Activated CD4-positive, alpha-beta T cell treated with anti-CD3 and anti-CD28 coated beads, Interleukin-2, amount 10 ng/mL, durations not matched to agents 7 days and 5 days (primary cell): ENCODE results near the gene SAMD10. TPM values are rescaled to one million over a fixed set of nuclear protein-coding genes. Genes with fewer than 3 reads are reported as not detected.
"Not testable (repeated sequence)": the region's sequence is repeated elsewhere in the genome, so short reads cannot be mapped to it uniquely, and the experiment has no call there.

ENCODE experiments used
- CTCF ChIA-PET: fragments of 350-600 bp; sonication (Branson Sonifier 250); formaldehyde crosslinking; loops from one replicate; lab custom pipeline; 2021; ENCODE audit warnings: antibody characterized with exemption; lab: Charles Lee
- POLR2A ChIA-PET: fragments of 350-600 bp; sonication (Branson Sonifier 250); formaldehyde crosslinking; loops from one replicate; lab custom pipeline; 2021; ENCODE audit warnings: antibody characterized with exemption; lab: Charles Lee
- DNase-seq: peaks from one replicate; pipeline ENCODE4 v3.0.0-alpha.2; 2020
- H3K27ac Mint-ChIP-seq: one replicate; pipeline ENCODE4 v1.8.0; 2021; ENCODE audit warnings: mild to moderate bottlenecking, moderate library complexity, mixed read lengths
- H3K27me3 Mint-ChIP-seq: one replicate; pipeline ENCODE4 v1.8.0; 2021; ENCODE audit warnings: mixed read lengths
- H3K36me3 Mint-ChIP-seq: one replicate; pipeline ENCODE4 v1.8.0; 2021; ENCODE audit warnings: low read depth, mixed read lengths
- H3K4me1 Mint-ChIP-seq: one replicate; pipeline ENCODE4 v1.8.0; 2021; ENCODE audit warnings: mixed read lengths
- H3K4me3 Mint-ChIP-seq: one replicate; pipeline ENCODE4 v1.8.0; 2021; ENCODE audit warnings: mild to moderate bottlenecking, moderate library complexity, mixed read lengths
- H3K9me3 Mint-ChIP-seq: one replicate; pipeline ENCODE4 v1.8.0; 2021; ENCODE audit warnings: mixed read lengths
- total RNA-seq, 2 experiments: library from RNA; stranded (reverse); gene quantifications; one replicate each; pipeline ENCODE4 v1.2.3, GENCODE V29; 2021

The SAMD10 gene
- total RNA-seq, 2 experiments from 2014 or later, result 16.3 to 17.2 TPM

DNA sequence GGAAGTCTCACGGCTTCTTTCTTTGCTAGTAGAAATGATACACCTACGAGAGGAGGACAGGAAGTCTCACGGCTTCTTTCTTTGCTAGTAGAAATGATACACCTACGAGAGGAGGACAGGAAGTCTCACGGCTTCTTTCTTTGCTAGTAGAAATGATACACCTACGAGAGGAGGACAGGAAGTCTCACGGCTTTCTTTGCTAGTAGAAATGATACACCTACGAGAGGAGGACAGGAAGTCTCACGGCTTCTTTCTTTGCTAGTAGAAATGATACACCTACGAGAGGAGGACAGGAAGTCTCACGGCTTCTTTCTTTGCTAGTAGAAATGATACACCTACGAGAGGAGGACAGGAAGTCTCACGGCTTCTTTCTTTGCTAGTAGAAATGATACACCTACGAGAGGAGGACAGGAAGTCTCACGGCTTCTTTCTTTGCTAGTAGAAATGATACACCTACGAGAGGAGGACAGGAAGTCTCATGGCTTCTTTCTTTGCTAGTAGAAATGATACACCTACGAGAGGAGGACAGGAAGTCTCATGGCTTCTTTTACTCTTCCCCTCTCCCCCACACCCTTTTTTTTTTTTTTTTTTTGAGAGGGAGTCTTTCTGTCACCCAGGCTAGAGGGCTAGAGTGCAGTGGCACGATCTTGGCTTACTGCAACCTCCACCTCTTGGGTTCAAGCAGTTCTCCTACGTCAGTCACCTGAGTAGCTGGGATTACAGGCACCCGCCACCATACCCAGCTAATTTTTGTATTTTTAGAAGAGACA lies 33.1 kb upstream of the SAMD10 start:
- POLR2A ChIA-PET, DNase-seq, H3K27me3 Mint-ChIP-seq: not testable (repeated sequence)
- Mint-ChIP-seq H3K4me1 (peaks cover 55% of the 10 kb centered on the region), H3K9me3 (peaks cover 21% of the 10 kb centered on the region), H3K4me3 (peak overlapping the region; percentile 56), H3K27ac (peak overlapping the region; percentile 93), H3K36me3 (peaks cover 70% of the 10 kb centered on the region)
- CTCF ChIA-PET, result interaction anchor here (2.0 kb wide), 1 partner anchor 26 kb away, joined by 5 read pairs; no protein-coding TSS in a partner anchor

DNA sequence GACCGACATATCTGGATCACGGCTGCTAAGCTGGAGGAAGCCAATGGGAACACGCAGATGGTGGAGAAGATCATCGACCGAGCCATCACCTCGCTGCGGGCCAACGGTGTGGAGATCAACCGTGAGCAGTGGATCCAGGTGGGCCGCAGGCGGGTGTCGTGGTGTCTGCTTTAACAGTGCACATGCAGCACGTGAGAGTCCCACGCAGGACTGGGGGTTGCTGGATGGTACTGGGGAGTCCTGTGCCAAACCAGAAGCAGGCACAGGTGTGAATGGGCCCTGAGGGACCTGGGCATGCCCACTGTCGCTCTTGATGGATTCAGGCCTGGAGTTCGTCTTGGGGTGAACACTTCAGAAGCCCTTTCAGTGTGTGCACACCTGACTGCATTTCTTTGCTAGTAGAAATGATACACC lies 31.9 kb upstream of the SAMD10 start:
- ChIA-PET POLR2A (interaction anchor here (0.7 kb wide), 1 partner anchor 141 kb away, joined by 3 read pairs; no protein-coding TSS in a partner anchor), CTCF (interaction anchor here (1.3 kb wide), 1 partner anchor 110 kb away, joined by 3 read pairs; no protein-coding TSS in a partner anchor)
- peak overlapping the region; percentile 87 for H3K27ac Mint-ChIP-seq
- peaks cover 55% of the 10 kb centered on the region for H3K4me1 Mint-ChIP-seq
- no peaks in the 10 kb centered on the region for H3K27me3 Mint-ChIP-seq
- H3K4me3 Mint-ChIP-seq, result peak overlapping the region; percentile 27
- peaks cover 21% of the 10 kb centered on the region for H3K9me3 Mint-ChIP-seq
- H3K36me3 Mint-ChIP-seq, result peaks cover 71% of the 10 kb centered on the region
- DNase-seq, result no peak

DNA sequence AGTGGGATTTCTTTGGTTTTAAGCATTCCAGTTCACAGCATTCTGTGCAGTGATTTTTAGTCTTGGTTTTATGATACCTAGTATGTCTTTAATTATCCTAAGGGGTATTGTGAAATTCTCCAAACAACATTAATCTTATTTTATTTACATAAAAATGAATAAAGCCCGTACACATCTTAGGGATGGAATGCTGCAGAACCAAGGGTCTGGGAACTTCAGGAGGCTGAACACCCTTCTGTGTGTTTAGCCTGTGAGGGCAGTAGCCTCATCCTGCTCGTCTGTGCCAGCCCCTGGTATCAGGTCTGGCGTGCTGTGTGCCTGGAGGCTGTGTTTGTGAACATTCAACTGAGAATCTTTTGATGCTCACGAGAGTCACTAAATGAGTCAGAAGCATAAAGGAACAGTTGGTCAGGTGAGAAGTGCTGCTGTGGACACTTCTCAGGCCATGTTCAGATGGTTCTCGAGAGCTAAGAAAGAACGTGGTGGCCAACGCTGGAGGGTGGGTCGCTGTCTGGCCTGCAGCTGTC lies 31.3 kb upstream of the SAMD10 start:
- Mint-ChIP-seq H3K27ac (peak overlapping the region; percentile 87), H3K4me1 (peaks cover 55% of the 10 kb centered on the region), H3K9me3 (peaks cover 21% of the 10 kb centered on the region), H3K36me3 (peaks cover 69% of the 10 kb centered on the region), H3K27me3 (no peaks in the 10 kb centered on the region), H3K4me3 (no peak overlapping the region)
- no peak for DNase-seq
- POLR2A ChIA-PET, result interaction anchor here (0.7 kb wide), 1 partner anchor 141 kb away, joined by 3 read pairs; no protein-coding TSS in a partner anchor
- CTCF ChIA-PET, result interaction anchor here (0.9 to 1.4 kb wide), 5 partner anchors 28 to 146 kb away, joined by 3 to 6 read pairs (median 3); partner anchors contain the start of genes PRPF6 and TPD52L2

DNA sequence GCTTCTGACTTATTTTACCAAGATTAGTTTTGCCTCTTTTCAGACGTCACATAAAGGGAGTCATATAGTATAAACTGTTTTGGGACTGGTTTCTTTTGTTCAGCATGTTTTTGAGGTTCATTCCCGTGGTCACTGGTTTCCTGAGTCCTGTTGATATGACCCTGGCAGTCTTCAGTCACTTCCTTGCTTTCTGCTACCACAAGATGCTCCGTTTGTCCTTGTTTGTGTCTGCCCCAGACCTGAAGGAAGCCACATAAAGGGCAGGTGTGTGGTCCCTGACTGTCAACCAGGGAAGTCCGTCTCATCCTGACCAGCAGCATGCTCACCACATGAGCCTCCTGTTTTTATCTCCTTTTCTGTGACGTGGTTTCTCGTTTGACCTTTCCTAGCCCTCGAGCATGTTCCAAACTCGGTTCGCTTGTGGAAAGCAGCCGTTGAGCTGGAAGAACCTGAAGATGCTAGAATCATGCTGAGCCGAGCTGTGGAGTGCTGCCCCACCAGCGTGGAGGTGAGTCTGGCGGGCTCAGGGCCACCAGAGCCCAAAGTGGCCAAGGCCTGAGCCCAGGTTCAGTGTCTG lies 30.5 kb upstream of the SAMD10 start:
- H3K4me1 Mint-ChIP-seq, result peaks cover 50% of the 10 kb centered on the region
- H3K27me3 Mint-ChIP-seq, result no peaks in the 10 kb centered on the region
- ChIA-PET POLR2A (no interaction called here), CTCF (interaction anchor here (0.9 to 1.4 kb wide), 6 partner anchors 8 to 145 kb away, joined by 3 to 6 read pairs (median 3); partner anchors contain the start of genes PRPF6 and TPD52L2)
- H3K9me3 Mint-ChIP-seq, result peaks cover 21% of the 10 kb centered on the region
- peak; percentile 20 for DNase-seq
- H3K27ac Mint-ChIP-seq, result peak overlapping the region; percentile 31
- H3K36me3 Mint-ChIP-seq, result peaks cover 67% of the 10 kb centered on the region
- no peak overlapping the region for H3K4me3 Mint-ChIP-seq

DNA sequence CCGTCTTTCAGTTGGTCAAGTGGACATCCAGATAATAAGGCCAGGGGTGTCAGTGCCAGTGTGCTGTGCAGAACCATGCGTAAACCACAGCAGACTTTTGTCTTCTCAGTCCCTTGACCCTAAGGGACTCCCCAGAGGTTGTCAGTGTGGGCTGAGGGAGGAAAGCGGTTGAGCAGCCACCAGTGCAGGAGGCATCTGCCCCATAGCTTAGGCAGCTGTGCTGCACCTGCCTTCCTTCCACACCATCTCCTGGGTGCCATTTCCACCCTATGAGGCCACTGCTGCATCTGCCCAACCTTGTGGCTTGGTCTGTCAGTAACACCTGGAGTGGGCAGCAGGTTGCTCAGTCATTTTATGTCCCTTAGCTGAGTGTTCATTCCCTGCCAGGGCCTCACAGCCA lies 27.5 kb upstream of the SAMD10 start:
- H3K4me1 Mint-ChIP-seq, result peaks cover 33% of the 10 kb centered on the region

DNA sequence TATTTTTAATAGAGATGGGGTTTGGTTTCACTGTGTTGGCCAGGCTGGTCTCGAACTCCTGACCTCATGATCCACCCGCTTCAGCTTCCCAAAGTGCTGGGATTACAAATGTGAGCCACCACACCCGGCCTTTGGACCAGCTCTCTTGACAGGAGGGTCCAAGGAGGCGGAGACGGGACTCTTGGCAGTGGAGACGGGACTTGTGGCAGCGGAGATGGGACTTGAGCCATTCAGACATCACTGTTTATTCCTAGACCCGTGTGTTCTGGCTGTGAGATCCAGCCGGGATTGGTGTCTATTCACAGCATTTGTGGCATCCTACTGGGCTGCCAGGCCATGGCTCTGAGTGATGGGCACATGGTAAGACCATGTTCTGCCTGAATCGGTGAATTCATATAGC lies 27.0 kb upstream of the SAMD10 start:
- ChIA-PET POLR2A (no interaction called here), CTCF (interaction anchor here (1.1 to 1.6 kb wide), 3 partner anchors 24 to 32 kb away, joined by 3 to 6 read pairs (median 5); partner anchors contain the start of gene SAMD10)
- no peak overlapping the region for H3K27ac Mint-ChIP-seq
- peaks cover 56% of the 10 kb centered on the region for H3K36me3 Mint-ChIP-seq
- peaks cover 20% of the 10 kb centered on the region for H3K9me3 Mint-ChIP-seq
- no peaks in the 10 kb centered on the region for H3K27me3 Mint-ChIP-seq
- H3K4me1 Mint-ChIP-seq, result peaks cover 32% of the 10 kb centered on the region
- H3K4me3 Mint-ChIP-seq, result no peak overlapping the region
- no peak for DNase-seq

More for the DNA sequence above, 27.5 kb upstream of the SAMD10 start:
- ChIA-PET POLR2A (no interaction called here), CTCF (interaction anchor here (0.9 to 1.3 kb wide), 2 partner anchors 11 to 27 kb away, joined by 4 to 5 read pairs; partner anchors contain the start of gene SAMD10)
- Mint-ChIP-seq H3K27me3 (no peaks in the 10 kb centered on the region), H3K27ac (no peak overlapping the region), H3K4me3 (no peak overlapping the region), H3K36me3 (peaks cover 54% of the 10 kb centered on the region), H3K9me3 (peaks cover 21% of the 10 kb centered on the region)
- DNase-seq, result no peak

DNA sequence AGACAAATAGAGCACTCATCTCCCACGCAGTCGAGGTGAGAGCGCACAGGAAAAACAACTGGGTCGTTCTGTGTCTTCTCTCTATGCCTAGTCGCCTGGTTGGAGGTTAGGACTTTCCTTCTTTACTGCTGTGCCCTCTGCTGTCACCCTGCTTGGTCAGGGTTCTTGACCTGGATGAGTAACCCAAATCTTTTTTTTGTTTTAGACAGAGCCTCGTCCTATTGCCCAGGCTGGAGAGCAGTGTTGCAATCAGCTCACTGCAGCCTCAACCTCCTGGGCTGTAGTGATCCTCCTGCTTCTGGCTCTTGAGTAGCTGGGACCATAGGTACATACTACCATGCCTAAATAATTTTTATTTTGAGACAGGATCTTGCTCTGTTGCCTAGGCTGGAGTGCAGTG lies 26.0 kb upstream of the SAMD10 start:
- DNase-seq, result no peak
- Mint-ChIP-seq H3K36me3 (peaks cover 51% of the 10 kb centered on the region), H3K4me1 (peaks cover 22% of the 10 kb centered on the region), H3K27ac (peak overlapping the region; percentile 41), H3K9me3 (peaks cover 17% of the 10 kb centered on the region), H3K4me3 (no peak overlapping the region), H3K27me3 (no peaks in the 10 kb centered on the region)
- ChIA-PET POLR2A (no interaction called here), CTCF (interaction anchor here (1.1 to 1.6 kb wide), 4 partner anchors 23 to 34 kb away, joined by 3 to 6 read pairs (median 4); partner anchors contain the start of gene PRPF6)

DNA sequence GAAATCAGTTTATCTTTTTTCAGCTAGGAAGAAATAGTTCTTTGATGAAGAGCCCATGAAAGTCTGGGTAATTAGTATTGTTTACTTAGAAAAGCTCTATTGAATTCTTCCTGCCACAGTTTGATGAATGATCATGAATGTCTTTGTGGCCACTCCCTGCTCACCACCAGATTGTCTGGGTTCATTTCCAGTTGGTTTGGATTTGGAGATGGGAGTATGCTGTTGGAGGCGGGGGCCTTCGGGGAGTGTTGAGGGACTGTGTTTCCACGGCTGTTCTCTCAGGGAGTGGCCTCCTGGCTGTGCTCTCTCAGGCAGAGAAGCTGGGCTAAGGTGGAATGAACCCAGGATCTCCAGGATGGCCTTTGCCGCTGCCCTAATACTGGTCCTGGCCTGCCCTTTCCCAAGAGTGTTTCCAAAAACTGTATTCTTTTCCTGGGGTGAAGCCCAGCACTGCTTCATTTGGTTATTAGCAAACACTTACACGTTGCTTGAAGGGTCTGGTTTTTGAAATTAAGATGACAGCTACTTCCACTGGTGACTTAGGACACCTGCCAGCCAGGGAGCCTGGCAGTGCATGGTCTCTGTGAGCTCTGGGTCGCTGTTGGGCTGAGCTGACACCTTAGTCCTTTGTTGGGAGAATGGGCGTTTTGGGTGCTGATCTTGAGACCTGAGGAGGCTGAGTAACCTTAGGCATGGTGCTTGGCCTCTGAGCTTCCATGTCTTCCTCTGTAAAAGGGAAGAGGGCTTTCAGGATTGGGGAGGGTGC lies 24.7 kb upstream of the SAMD10 start:
- no peaks in the 10 kb centered on the region for H3K27me3 Mint-ChIP-seq
- CTCF ChIA-PET, result interaction anchor here (1.5 to 1.6 kb wide), 4 partner anchors 13 to 65 kb away, joined by 3 to 5 read pairs (median 4); partner anchors contain the start of gene PRPF6
- POLR2A ChIA-PET, result no interaction called here
- peaks cover 44% of the 10 kb centered on the region for H3K36me3 Mint-ChIP-seq
- peaks cover 10% of the 10 kb centered on the region for H3K4me1 Mint-ChIP-seq
- H3K4me3 Mint-ChIP-seq, result no peak overlapping the region
- peaks cover 10% of the 10 kb centered on the region for H3K9me3 Mint-ChIP-seq
- DNase-seq, result no peak
- H3K27ac Mint-ChIP-seq, result no peak overlapping the region

DNA sequence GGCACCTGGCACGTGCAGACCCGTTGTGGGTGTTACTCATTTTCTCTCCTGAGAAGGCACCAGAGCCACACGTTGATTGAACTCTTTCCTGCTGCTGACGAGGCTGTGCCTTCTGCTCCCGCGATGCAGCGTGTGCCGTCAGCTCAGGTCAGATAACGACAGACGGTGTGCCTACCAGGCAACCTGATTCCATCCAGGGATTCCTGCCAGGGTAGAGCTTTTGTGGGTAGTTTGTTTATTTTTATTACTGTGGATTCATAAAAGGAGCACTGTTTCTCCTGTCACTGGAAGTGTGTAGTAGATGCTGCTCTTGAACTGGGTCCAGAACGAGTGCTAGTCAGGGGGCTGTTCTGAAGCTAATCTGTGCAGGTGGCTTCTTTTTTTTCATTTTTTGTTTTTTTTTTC lies 22.2 kb upstream of the SAMD10 start:
- H3K4me1 Mint-ChIP-seq, result no peaks in the 10 kb centered on the region
- H3K4me3 Mint-ChIP-seq, result no peak overlapping the region
- no peaks in the 10 kb centered on the region for H3K9me3 Mint-ChIP-seq
- DNase-seq, result no peak
- ChIA-PET POLR2A (no interaction called here), CTCF (interaction anchor here (1.2 to 2.0 kb wide), 3 partner anchors 8 to 37 kb away, joined by 3 to 10 read pairs (median 7); partner anchors contain the start of genes PRPF6 and SAMD10)
- no peaks in the 10 kb centered on the region for H3K27me3 Mint-ChIP-seq
- peaks cover 34% of the 10 kb centered on the region for H3K36me3 Mint-ChIP-seq
- no peak overlapping the region for H3K27ac Mint-ChIP-seq

DNA sequence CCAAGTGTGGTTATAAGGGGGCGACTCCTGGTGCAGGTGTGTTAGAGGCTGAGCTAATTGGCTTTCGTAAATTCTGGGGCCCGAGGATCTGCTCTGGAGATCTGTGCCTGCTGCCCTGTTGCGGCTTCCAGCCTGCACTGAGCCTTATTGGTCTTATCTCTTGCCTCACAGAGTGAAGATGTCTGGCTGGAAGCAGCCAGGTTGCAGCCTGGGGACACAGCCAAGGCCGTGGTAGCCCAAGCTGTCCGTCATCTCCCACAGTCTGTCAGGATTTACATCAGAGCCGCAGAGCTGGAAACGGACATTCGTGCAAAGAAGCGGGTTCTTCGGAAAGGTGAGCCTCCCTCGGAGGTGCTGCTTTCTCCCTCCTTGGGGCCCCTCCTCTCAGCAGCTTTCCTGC lies 21.5 kb upstream of the SAMD10 start:
- Mint-ChIP-seq H3K36me3 (peaks cover 31% of the 10 kb centered on the region), H3K27ac (no peak overlapping the region), H3K9me3 (no peaks in the 10 kb centered on the region), H3K27me3 (no peaks in the 10 kb centered on the region), H3K4me3 (no peak overlapping the region), H3K4me1 (no peaks in the 10 kb centered on the region)
- no peak for DNase-seq
- POLR2A ChIA-PET, result no interaction called here
- CTCF ChIA-PET, result interaction anchor here (1.2 to 2.0 kb wide), 3 partner anchors 9 to 38 kb away, joined by 3 to 10 read pairs (median 7); partner anchors contain the start of genes PRPF6 and SAMD10

DNA sequence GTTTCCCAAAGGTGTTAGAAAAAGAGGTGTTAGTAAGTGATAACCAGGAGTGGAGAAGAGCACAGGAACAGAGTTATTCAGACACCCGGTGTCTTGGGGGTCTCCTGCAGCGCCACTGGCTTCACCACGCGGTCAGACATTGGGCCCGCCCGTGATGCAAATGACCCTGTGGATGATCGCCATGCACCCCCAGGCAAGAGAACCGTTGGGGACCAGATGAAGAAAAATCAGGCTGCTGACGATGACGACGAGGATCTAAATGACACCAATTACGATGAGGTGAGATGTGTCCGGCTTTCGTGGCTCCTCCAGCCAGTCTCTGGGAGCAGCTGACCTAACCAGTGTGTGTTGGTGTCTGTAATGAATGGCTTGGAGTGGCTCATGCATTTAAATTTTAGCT lies 3.5 kb upstream of the SAMD10 start:
- peaks cover 43% of the 10 kb centered on the region for H3K4me1 Mint-ChIP-seq
- no peaks in the 10 kb centered on the region for H3K9me3 Mint-ChIP-seq
- H3K27me3 Mint-ChIP-seq, result no peaks in the 10 kb centered on the region
- CTCF ChIA-PET, result interaction anchor here (1.0 to 2.6 kb wide), 5 partner anchors 13 to 56 kb away, joined by 3 to 12 read pairs (median 5); no protein-coding TSS in a partner anchor
- peaks cover 31% of the 10 kb centered on the region for H3K36me3 Mint-ChIP-seq
- peak overlapping the region; percentile 51 for H3K4me3 Mint-ChIP-seq
- no peak for DNase-seq
- H3K27ac Mint-ChIP-seq, result no peak overlapping the region
- POLR2A ChIA-PET, result no interaction called here
